ENCODE results near the gene FIBP.

FIBP gene

GRCh38 chr11:65871811-65872548 lies 16.3 kb downstream of the FIBP start:
- DNase-seq (ENCODE audit: low read depth in 4 of 4, low spot score in 1 of 4), result no peak

GRCh38 chr11:65870706-65871681 lies 17.3 kb downstream of the FIBP start:
- no peak for DNase-seq (ENCODE audit: low read depth in 4 of 4, low spot score in 1 of 4)

GRCh38 chr11:65870307-65870658 lies 18.0 kb downstream of the FIBP start:
- DNase-seq (ENCODE audit: low read depth in 4 of 4, low spot score in 1 of 4), result no peak

GRCh38 chr11:65869643-65870306 lies 18.5 kb downstream of the FIBP start:
- DNase-seq (ENCODE audit: low read depth in 4 of 4, low spot score in 1 of 4), result no peak

- DNase-seq (ENCODE audit: low read depth in 4 of 4, low spot score in 1 of 4), result no peak
These were observed 19.4 kb downstream of the FIBP start for GRCh38 chr11:65868907-65869306.

- no peak for DNase-seq (ENCODE audit: low read depth in 4 of 4, low spot score in 1 of 4)
These were observed 20.1 kb downstream of the FIBP start for GRCh38 chr11:65868076-65868667.

- DNase-seq (ENCODE audit: low read depth in 4 of 4, low spot score in 1 of 4), result no peak
These were observed 20.8 kb downstream of the FIBP start for GRCh38 chr11:65867284-65868071.

- no peak for DNase-seq (ENCODE audit: low read depth in 4 of 4, low spot score in 1 of 4)
These were observed 21.6 kb downstream of the FIBP start for GRCh38 chr11:65866509-65867283.

GRCh38 chr11:65865550-65866172 lies 22.6 kb downstream of the FIBP start:
- no peak for DNase-seq (ENCODE audit: low read depth in 4 of 4, low spot score in 1 of 4)

GRCh38 chr11:65864706-65865471 lies 23.4 kb downstream of the FIBP start:
- no peak for DNase-seq (ENCODE audit: low read depth in 4 of 4, low spot score in 1 of 4)

- DNase-seq (ENCODE audit: low read depth in 4 of 4, low spot score in 1 of 4), result no peak
These were observed 24.2 kb downstream of the FIBP start for GRCh38 chr11:65863889-65864705.

- no peak for DNase-seq (ENCODE audit: low read depth in 4 of 4, low spot score in 1 of 4)
These were observed 25.1 kb downstream of the FIBP start for GRCh38 chr11:65862941-65863888.

- DNase-seq (ENCODE audit: low read depth in 4 of 4, low spot score in 1 of 4), result no peak
These were observed 26.0 kb downstream of the FIBP start for GRCh38 chr11:65862191-65862735.

GRCh38 chr11:65861533-65862183 lies 26.6 kb downstream of the FIBP start:
- DNase-seq (ENCODE audit: low read depth in 4 of 4, low spot score in 1 of 4), result no peak

GRCh38 chr11:65861165-65861505 lies 27.1 kb downstream of the FIBP start:
- no peak for DNase-seq (ENCODE audit: low read depth in 4 of 4, low spot score in 1 of 4)

All from stimulated activated CD4-positive, alpha-beta T cell treated with anti-CD3 and anti-CD28 coated beads, Interleukin-1b, Interleukin-23, amount 100 ng/mL, for 24 hours (primary cell).